DOHH2 (cell line): ENCODE results near the gene ORAI3.

Experiments
- EZH2phosphoT487 ChIP-seq: fragments of 200-600 bp; sonication (generic); IDR thresholded peaks from 2 replicates; pipeline ENCODE4 v1.6.1; 2017; ENCODE audit warnings: borderline replicate concordance, mild to moderate bottlenecking, antibody characterized with exemption, low read length, moderate library complexity, mixed read lengths
- TF ChIP-seq, protein P1 (sequence below): fragments of 200-600 bp; sonication (generic); IDR thresholded peaks from one replicate; pipeline ENCODE4 v1.5.1; 2014; ENCODE audit warnings: antibody characterized with exemption, mild to moderate bottlenecking, low read depth, low read length; ENCODE audit not compliant: poor library complexity, severe bottlenecking

DNA sequence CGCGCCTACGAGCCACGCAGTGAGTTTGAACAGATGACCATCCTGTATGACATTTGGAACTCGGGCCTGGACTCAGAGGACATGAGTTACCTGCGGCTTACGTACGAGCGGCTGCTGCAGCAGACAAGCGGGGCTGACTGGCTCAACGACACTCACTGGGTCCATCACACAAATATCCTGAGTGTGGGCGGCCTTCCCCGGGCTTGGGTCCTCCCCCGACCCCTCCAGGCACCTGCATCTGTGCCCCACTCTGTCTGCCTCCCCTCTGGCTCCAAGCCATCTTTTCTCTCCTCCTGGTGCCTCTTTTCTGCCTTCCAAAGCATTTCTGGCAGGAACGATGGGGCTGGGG is 31.1 kb downstream of the ORAI3 start:
- TF ChIP-seq, protein P1, sequence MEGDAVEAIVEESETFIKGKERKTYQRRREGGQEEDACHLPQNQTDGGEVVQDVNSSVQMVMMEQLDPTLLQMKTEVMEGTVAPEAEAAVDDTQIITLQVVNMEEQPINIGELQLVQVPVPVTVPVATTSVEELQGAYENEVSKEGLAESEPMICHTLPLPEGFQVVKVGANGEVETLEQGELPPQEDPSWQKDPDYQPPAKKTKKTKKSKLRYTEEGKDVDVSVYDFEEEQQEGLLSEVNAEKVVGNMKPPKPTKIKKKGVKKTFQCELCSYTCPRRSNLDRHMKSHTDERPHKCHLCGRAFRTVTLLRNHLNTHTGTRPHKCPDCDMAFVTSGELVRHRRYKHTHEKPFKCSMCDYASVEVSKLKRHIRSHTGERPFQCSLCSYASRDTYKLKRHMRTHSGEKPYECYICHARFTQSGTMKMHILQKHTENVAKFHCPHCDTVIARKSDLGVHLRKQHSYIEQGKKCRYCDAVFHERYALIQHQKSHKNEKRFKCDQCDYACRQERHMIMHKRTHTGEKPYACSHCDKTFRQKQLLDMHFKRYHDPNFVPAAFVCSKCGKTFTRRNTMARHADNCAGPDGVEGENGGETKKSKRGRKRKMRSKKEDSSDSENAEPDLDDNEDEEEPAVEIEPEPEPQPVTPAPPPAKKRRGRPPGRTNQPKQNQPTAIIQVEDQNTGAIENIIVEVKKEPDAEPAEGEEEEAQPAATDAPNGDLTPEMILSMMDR = no peak
- no peak for TF ChIP-seq EZH2phosphoT487
